Liver (tissue), 9 donors: ENCODE results near the gene LSG1. TPM values are rescaled to one million over a fixed set of nuclear protein-coding genes. Genes with fewer than 3 reads are reported as not detected.

Experiments used
- DNase-seq: peaks from one replicate; pipeline ENCODE4 v3.0.0-alpha.2; 2017; ENCODE audit warnings: low spot score
- H3K27ac ChIP-seq, 2 donors: one replicate each; pipeline ENCODE4 v1.7.0; 2013; ENCODE audit warnings: inconsistent platforms in 2 of 2, low read length in 2 of 2, control low read depth in 1 of 2, low read depth in 1 of 2, mild to moderate bottlenecking in 1 of 2
- H3K27me3 ChIP-seq, 4 donors: one replicate each; pipeline versions ENCODE4 v1.6.1 to v1.7.0; 2013; ENCODE audit warnings: low read length in 3 of 4, inconsistent platforms in 1 of 4, mild to moderate bottlenecking in 1 of 4, moderate library complexity in 1 of 4; ENCODE audit not compliant: control insufficient read depth in 4 of 4, insufficient read depth in 4 of 4
- H3K36me3 ChIP-seq, 4 donors: one replicate each; pipeline versions ENCODE4 v1.6.1 to v1.7.0; 2013; ENCODE audit warnings: low read length in 3 of 4, mild to moderate bottlenecking in 3 of 4, low read depth in 1 of 4, moderate library complexity in 1 of 4; ENCODE audit not compliant: control insufficient read depth in 4 of 4, insufficient read depth in 3 of 4
- H3K4me1 ChIP-seq, 4 donors: one replicate each; pipeline versions ENCODE4 v1.6.1 to v1.7.0; 2013; ENCODE audit warnings: low read length in 3 of 4, mild to moderate bottlenecking in 3 of 4, moderate library complexity in 1 of 4; ENCODE audit not compliant: control insufficient read depth in 4 of 4, insufficient read depth in 4 of 4
- H3K4me3 ChIP-seq, 3 donors: one replicate each; pipeline versions ENCODE4 v1.6.1 to v1.7.0; 2013; ENCODE audit warnings: low read length in 3 of 3, control low read depth in 1 of 3, low read depth in 1 of 3, mild to moderate bottlenecking in 1 of 3
- H3K9ac ChIP-seq, 2 donors: one replicate each; pipeline ENCODE4 v1.7.0; 2013; ENCODE audit warnings: low read length in 2 of 2, mild to moderate bottlenecking in 2 of 2, moderate library complexity in 2 of 2, control low read depth in 1 of 2, low read depth in 1 of 2
- H3K9me3 ChIP-seq, 4 donors: one replicate each; pipeline versions ENCODE4 v1.6.1 to v1.7.0; 2013; ENCODE audit warnings: low read length in 3 of 4; ENCODE audit not compliant: control insufficient read depth in 4 of 4
- EGR1 ChIP-seq, 2 donors: IDR thresholded peaks; 2 replicates each; pipeline ENCODE4 v1.6.1; 2016 to 2018; ENCODE audit warnings: antibody characterized with exemption in 2 of 2, low read depth in 2 of 2
- FOXA1 ChIP-seq: IDR thresholded peaks from 2 replicates; pipeline ENCODE4 v1.6.1; 2016; ENCODE audit warnings: antibody characterized with exemption
- FOXA2 ChIP-seq: IDR thresholded peaks from 2 replicates; pipeline ENCODE4 v1.6.1; 2016; ENCODE audit warnings: antibody characterized with exemption
- GABPA ChIP-seq, 2 donors: IDR thresholded peaks in 1 of 2; conservative IDR thresholded peaks in 1 of 2; 2 replicates each; pipeline ENCODE4 v1.6.1; 2016; ENCODE audit warnings: antibody characterized with exemption in 2 of 2, mild to moderate bottlenecking in 1 of 2, moderate library complexity in 1 of 2
- HNF4A ChIP-seq, 2 donors: conservative IDR thresholded peaks; 2 replicates each; pipeline ENCODE4 v1.6.1; 2016; ENCODE audit warnings: antibody characterized with exemption in 2 of 2, mild to moderate bottlenecking in 2 of 2
- HNF4G ChIP-seq: IDR thresholded peaks from 2 replicates; pipeline ENCODE4 v1.6.1; 2016; ENCODE audit warnings: antibody characterized with exemption
- JUND ChIP-seq, 2 donors: IDR thresholded peaks; 2 replicates each; pipeline ENCODE4 v1.6.1; 2016; ENCODE audit warnings: antibody characterized with exemption in 2 of 2
- NR2F2 ChIP-seq: IDR thresholded peaks from 2 replicates; pipeline ENCODE4 v1.6.1; 2016; ENCODE audit warnings: antibody characterized with exemption
- RAD21 ChIP-seq, 2 donors: IDR thresholded peaks; 2 replicates each; pipeline ENCODE4 v1.6.1; 2016; ENCODE audit warnings: antibody characterized with exemption in 2 of 2, mild to moderate bottlenecking in 2 of 2
- RXRA ChIP-seq, 2 donors: IDR thresholded peaks; 2 replicates each; pipeline ENCODE4 v1.6.1; 2017 to 2018; ENCODE audit warnings: antibody characterized with exemption in 2 of 2, mild to moderate bottlenecking in 1 of 2
- SP1 ChIP-seq: IDR thresholded peaks from 2 replicates; pipeline ENCODE4 v1.6.1; 2018; ENCODE audit warnings: antibody characterized with exemption, mild to moderate bottlenecking
- TAF1 ChIP-seq: conservative IDR thresholded peaks from 2 replicates; pipeline ENCODE4 v1.6.1; 2016; ENCODE audit warnings: antibody characterized with exemption, mild to moderate bottlenecking
- YY1 ChIP-seq: IDR thresholded peaks from 2 replicates; pipeline ENCODE4 v1.6.1; 2016; ENCODE audit warnings: antibody characterized with exemption, mild to moderate bottlenecking
- WGBS: extraction: QIAGEN DNeasy Blood & Tissue Kit; methylation state at CpG from one replicate; pipeline ENCODE4 v1.1.7; 2013; 5-methylcytosine and 5-hydroxymethylcytosine counted together
- polyA plus RNA-seq, 2 donors: library from polyadenylated mRNA; stranded (reverse) in 1 of 2; unstranded in 1 of 2; fragments of 200-250 nt in 1 of 2; fragments of >200 nt in 1 of 2; fragmentation: Nextera tagmentation in 1 of 2; extraction: Ambion mirVana in 1 of 2; gene quantifications; one replicate each; pipeline versions ENCODE4 v1.2.1 to v1.2.3, GENCODE V29; 2013 to 2015
- total RNA-seq, 2 donors: library from RNA; depleted of rRNA; stranded (reverse); fragments of >200 nt; gene quantifications; one replicate each; pipeline ENCODE4 v1.2.3, GENCODE V29; 2014
- TF ChIP-seq, protein P1 (sequence below): IDR thresholded peaks from 2 replicates; pipeline ENCODE4 v1.6.1; 2016; ENCODE audit warnings: antibody characterized with exemption
- TF ChIP-seq, protein P2 (sequence below): fragments of 150-350 bp; IDR thresholded peaks from 2 replicates; pipeline ENCODE4 v1.5.1; 2017; ENCODE audit warnings: improper control_type of control experiment, low read depth, low read length; ENCODE audit not compliant: missing input control
- TF ChIP-seq, protein P3 (sequence below): IDR thresholded peaks from 2 replicates; pipeline ENCODE4 v1.6.1; 2016; ENCODE audit warnings: antibody characterized with exemption
- TF ChIP-seq, protein P4 (sequence below): IDR thresholded peaks from 2 replicates; pipeline ENCODE4 v1.6.1; 2016; ENCODE audit warnings: antibody characterized with exemption
- TF ChIP-seq, protein P5 (sequence below): IDR thresholded peaks from 2 replicates; pipeline ENCODE4 v1.6.1; 2016; ENCODE audit warnings: antibody characterized with exemption, mild to moderate bottlenecking
- donor health status: healthy.
- donor health status: healthy.
- donor health status: healthy.
- donor health status: healthy.
- donor health status: healthy.

The LSG1 gene
- total and polyA plus RNA-seq, 4 donors, result 13.6 to 38.5 (median 22.1) TPM

DNA sequence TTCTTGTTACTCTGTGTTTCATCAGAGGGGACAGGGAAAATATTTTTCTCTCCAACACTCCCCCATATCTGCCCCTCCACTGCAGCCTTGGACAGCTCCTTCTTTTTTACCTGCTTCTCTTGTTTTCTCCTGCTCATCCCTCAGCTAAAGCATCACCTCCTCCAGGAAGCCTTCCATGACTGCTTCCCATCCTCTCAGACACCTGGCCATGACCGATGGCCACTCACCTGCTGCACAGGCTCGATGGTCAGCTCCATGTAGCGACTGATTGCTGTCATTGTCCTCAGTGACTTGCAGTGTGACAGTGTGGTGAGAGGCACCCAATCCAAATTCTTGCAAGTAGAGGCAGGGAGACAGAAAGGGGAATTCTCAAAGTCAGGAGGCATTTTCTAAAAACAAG, 61.3 kb downstream of the LSG1 start:
- DNase-seq, result no peak
- no peaks in the 10 kb centered on the region for H3K27me3 ChIP-seq
- no peaks in the 10 kb centered on the region for H3K36me3 ChIP-seq
- TF ChIP-seq GABPA (IDR thresholded peaks at IDR 0.05 in 1 of 2, conservative IDR thresholded peaks at IDR 0.05 in 1 of 2) (no peak), HNF4A (conservative IDR thresholded peaks at IDR 0.05) (no peak), RAD21 (IDR thresholded peaks at IDR 0.05) (no peak), EGR1 (IDR thresholded peaks at IDR 0.05; ENCODE audit: low read depth in 2 of 2) (no peak), JUND (IDR thresholded peaks at IDR 0.05) (no peak), FOXA2 (no peak), HNF4G (no peak), RXRA (IDR thresholded peaks at IDR 0.05) (no peak), YY1 (no peak), NR2F2 (no peak), SP1 (no peak), TAF1 (no peak)
- TF ChIP-seq, protein P1, sequence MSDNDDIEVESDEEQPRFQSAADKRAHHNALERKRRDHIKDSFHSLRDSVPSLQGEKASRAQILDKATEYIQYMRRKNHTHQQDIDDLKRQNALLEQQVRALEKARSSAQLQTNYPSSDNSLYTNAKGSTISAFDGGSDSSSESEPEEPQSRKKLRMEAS, result no peak
- TF ChIP-seq, protein P2, sequence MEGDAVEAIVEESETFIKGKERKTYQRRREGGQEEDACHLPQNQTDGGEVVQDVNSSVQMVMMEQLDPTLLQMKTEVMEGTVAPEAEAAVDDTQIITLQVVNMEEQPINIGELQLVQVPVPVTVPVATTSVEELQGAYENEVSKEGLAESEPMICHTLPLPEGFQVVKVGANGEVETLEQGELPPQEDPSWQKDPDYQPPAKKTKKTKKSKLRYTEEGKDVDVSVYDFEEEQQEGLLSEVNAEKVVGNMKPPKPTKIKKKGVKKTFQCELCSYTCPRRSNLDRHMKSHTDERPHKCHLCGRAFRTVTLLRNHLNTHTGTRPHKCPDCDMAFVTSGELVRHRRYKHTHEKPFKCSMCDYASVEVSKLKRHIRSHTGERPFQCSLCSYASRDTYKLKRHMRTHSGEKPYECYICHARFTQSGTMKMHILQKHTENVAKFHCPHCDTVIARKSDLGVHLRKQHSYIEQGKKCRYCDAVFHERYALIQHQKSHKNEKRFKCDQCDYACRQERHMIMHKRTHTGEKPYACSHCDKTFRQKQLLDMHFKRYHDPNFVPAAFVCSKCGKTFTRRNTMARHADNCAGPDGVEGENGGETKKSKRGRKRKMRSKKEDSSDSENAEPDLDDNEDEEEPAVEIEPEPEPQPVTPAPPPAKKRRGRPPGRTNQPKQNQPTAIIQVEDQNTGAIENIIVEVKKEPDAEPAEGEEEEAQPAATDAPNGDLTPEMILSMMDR, result no peak
- TF ChIP-seq, protein P3, sequence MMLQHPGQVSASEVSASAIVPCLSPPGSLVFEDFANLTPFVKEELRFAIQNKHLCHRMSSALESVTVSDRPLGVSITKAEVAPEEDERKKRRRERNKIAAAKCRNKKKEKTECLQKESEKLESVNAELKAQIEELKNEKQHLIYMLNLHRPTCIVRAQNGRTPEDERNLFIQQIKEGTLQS, result no peak
- TF ChIP-seq, protein P4, sequence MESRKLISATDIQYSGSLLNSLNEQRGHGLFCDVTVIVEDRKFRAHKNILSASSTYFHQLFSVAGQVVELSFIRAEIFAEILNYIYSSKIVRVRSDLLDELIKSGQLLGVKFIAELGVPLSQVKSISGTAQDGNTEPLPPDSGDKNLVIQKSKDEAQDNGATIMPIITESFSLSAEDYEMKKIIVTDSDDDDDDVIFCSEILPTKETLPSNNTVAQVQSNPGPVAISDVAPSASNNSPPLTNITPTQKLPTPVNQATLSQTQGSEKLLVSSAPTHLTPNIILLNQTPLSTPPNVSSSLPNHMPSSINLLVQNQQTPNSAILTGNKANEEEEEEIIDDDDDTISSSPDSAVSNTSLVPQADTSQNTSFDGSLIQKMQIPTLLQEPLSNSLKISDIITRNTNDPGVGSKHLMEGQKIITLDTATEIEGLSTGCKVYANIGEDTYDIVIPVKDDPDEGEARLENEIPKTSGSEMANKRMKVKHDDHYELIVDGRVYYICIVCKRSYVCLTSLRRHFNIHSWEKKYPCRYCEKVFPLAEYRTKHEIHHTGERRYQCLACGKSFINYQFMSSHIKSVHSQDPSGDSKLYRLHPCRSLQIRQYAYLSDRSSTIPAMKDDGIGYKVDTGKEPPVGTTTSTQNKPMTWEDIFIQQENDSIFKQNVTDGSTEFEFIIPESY, result no peak
- TF ChIP-seq, protein P5, sequence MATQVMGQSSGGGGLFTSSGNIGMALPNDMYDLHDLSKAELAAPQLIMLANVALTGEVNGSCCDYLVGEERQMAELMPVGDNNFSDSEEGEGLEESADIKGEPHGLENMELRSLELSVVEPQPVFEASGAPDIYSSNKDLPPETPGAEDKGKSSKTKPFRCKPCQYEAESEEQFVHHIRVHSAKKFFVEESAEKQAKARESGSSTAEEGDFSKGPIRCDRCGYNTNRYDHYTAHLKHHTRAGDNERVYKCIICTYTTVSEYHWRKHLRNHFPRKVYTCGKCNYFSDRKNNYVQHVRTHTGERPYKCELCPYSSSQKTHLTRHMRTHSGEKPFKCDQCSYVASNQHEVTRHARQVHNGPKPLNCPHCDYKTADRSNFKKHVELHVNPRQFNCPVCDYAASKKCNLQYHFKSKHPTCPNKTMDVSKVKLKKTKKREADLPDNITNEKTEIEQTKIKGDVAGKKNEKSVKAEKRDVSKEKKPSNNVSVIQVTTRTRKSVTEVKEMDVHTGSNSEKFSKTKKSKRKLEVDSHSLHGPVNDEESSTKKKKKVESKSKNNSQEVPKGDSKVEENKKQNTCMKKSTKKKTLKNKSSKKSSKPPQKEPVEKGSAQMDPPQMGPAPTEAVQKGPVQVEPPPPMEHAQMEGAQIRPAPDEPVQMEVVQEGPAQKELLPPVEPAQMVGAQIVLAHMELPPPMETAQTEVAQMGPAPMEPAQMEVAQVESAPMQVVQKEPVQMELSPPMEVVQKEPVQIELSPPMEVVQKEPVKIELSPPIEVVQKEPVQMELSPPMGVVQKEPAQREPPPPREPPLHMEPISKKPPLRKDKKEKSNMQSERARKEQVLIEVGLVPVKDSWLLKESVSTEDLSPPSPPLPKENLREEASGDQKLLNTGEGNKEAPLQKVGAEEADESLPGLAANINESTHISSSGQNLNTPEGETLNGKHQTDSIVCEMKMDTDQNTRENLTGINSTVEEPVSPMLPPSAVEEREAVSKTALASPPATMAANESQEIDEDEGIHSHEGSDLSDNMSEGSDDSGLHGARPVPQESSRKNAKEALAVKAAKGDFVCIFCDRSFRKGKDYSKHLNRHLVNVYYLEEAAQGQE, result no peak
- no peak overlapping the region for H3K9ac ChIP-seq
- WGBS, result 90% methylated on average over 3 of the region's 3 CpGs
- no peaks in the 10 kb centered on the region for H3K9me3 ChIP-seq
- H3K4me3 ChIP-seq, result no peak overlapping the region
- H3K4me1 ChIP-seq, result no peaks in the 10 kb centered on the region
- H3K27ac ChIP-seq, result no peak overlapping the region

DNA sequence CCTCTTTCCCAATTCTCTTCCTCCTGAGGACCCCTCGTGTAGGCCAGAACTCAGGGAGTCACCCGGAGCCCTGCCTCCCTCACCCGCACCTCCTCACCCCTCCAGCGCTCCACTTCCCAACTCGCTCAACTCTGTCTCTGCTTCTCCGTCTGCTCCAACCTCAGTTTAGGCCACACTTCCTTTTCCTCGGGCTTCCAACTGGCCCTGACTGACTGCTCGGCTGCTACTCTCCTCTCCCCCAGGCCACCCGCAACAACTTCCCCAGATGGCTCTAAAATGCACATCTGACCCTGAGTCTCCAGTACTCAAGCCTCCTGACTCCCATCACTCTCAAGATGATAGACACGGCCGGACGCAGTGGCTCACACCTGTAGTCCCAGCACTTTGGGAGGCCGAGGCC, 62.4 kb downstream of the LSG1 start:
- DNase-seq, result no peak
- TF ChIP-seq, protein P2, result no peak
- no peak for TF ChIP-seq JUND (IDR thresholded peaks at IDR 0.05)
- TF ChIP-seq, protein P5, result no peak
- TF ChIP-seq FOXA1, result no peak
- TF ChIP-seq, protein P3, result no peak
- TF ChIP-seq TAF1, result no peak
- no peak for TF ChIP-seq NR2F2
- no peak for TF ChIP-seq HNF4A (conservative IDR thresholded peaks at IDR 0.05)
- TF ChIP-seq FOXA2, result no peak
- TF ChIP-seq RAD21 (IDR thresholded peaks at IDR 0.05), result no peak
- TF ChIP-seq RXRA (IDR thresholded peaks at IDR 0.05), result no peak
- Histone ChIP-seq H3K4me3 (no peak overlapping the region), H3K9ac (no peak overlapping the region), H3K36me3 (no peaks in the 10 kb centered on the region), H3K27ac (no peak overlapping the region), H3K27me3 (no peaks in the 10 kb centered on the region), H3K9me3 (no peaks in the 10 kb centered on the region), H3K4me1 (no peaks in the 10 kb centered on the region)
- WGBS, result 86% methylated on average over 13 of the region's 13 CpGs
